ENCODE data around the gene MYO7A.

The MYO7A gene

GRCh38 chr11:77114089-77114463 is 14.0 kb upstream of the MYO7A start:
- H3K4me3 ChIP-seq (ENCODE audit: low read depth, low read length): no peak overlapping the region

GRCh38 chr11:77115181-77115611 is 12.8 kb upstream of the MYO7A start:
- peaks cover 15% of the 10 kb centered on the region; the same call in 1 of the 2 replicates for H3K36me3 ChIP-seq (ENCODE audit: control insufficient read depth, insufficient read depth, low read length)
- no peak overlapping the region for H3K27ac ChIP-seq (ENCODE audit: low read depth, low read length)
- H3K9ac ChIP-seq (ENCODE audit: low read depth, low read length): no peak overlapping the region
- no peaks in the 10 kb centered on the region for H3K9me3 ChIP-seq (ENCODE audit: control insufficient read depth, insufficient read depth, low read length)
- no peak overlapping the region for H3K4me3 ChIP-seq (ENCODE audit: low read depth, low read length)
- H3K27me3 ChIP-seq (ENCODE audit: control insufficient read depth, insufficient read depth, low read length): no peaks in the 10 kb centered on the region
- no peaks in the 10 kb centered on the region for H3K4me1 ChIP-seq (ENCODE audit: control insufficient read depth, insufficient read depth, low read length)

More at GRCh38 chr11:77114089-77114463, 14.0 kb upstream of the MYO7A start:
- Histone ChIP-seq H3K9me3 (ENCODE audit: control insufficient read depth, insufficient read depth, low read length) (no peaks in the 10 kb centered on the region), H3K27ac (ENCODE audit: low read depth, low read length) (no peak overlapping the region), H3K36me3 (ENCODE audit: control insufficient read depth, insufficient read depth, low read length) (peaks cover 7% of the 10 kb centered on the region; the same call in 1 of the 2 replicates), H3K9ac (ENCODE audit: low read depth, low read length) (no peak overlapping the region), H3K4me1 (ENCODE audit: control insufficient read depth, insufficient read depth, low read length) (no peaks in the 10 kb centered on the region), H3K27me3 (ENCODE audit: control insufficient read depth, insufficient read depth, low read length) (no peaks in the 10 kb centered on the region)

DNA sequence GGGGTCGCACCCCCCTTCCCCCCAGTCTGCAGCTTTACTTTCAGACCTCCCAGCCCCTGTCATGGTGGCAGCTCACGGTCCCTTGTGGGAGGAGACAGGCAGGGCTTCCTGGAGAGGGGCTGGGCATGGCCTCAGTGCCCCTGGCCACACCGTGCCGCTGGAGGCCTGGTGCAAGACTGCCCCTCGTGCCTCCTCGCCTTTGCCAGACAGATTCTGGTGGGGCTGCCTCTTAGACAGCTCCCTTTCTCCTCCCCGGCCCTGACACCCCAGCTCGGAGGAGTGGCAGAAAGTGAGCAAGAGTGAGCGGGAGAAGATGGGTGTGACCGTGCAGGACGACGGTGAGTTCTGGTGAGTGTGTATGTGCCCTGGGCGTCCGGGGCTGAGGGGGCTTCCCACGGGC is 12.1 kb upstream of the MYO7A start:
- H3K36me3 ChIP-seq (ENCODE audit: control insufficient read depth, insufficient read depth, low read length): peaks cover 18% of the 10 kb centered on the region; the same call in 1 of the 2 replicates
- H3K4me3 ChIP-seq (ENCODE audit: low read depth, low read length): no peak overlapping the region

GRCh38 chr11:77117492-77117891 is 10.6 kb upstream of the MYO7A start:
- no peaks in the 10 kb centered on the region for H3K9me3 ChIP-seq (ENCODE audit: control insufficient read depth, insufficient read depth, low read length)
- H3K9ac ChIP-seq (ENCODE audit: low read depth, low read length): no peak overlapping the region
- H3K4me1 ChIP-seq (ENCODE audit: control insufficient read depth, insufficient read depth, low read length): no peaks in the 10 kb centered on the region
- no peaks in the 10 kb centered on the region for H3K27me3 ChIP-seq (ENCODE audit: control insufficient read depth, insufficient read depth, low read length)
- H3K4me3 ChIP-seq (ENCODE audit: low read depth, low read length): no peak overlapping the region
- peaks cover 19% of the 10 kb centered on the region; the same call in 1 of the 2 replicates for H3K36me3 ChIP-seq (ENCODE audit: control insufficient read depth, insufficient read depth, low read length)
- no peak overlapping the region for H3K27ac ChIP-seq (ENCODE audit: low read depth, low read length)

More for the DNA sequence above, 12.1 kb upstream of the MYO7A start:
- Histone ChIP-seq H3K9ac (ENCODE audit: low read depth, low read length) (no peak overlapping the region), H3K27me3 (ENCODE audit: control insufficient read depth, insufficient read depth, low read length) (no peaks in the 10 kb centered on the region), H3K9me3 (ENCODE audit: control insufficient read depth, insufficient read depth, low read length) (no peaks in the 10 kb centered on the region), H3K4me1 (ENCODE audit: control insufficient read depth, insufficient read depth, low read length) (no peaks in the 10 kb centered on the region), H3K27ac (ENCODE audit: low read depth, low read length) (no peak overlapping the region)

GRCh38 chr11:77118086-77118485 is 10.0 kb upstream of the MYO7A start:
- Histone ChIP-seq H3K4me3 (ENCODE audit: low read depth, low read length) (no peak overlapping the region), H3K9ac (ENCODE audit: low read depth, low read length) (no peak overlapping the region), H3K27ac (ENCODE audit: low read depth, low read length) (no peak overlapping the region), H3K9me3 (ENCODE audit: control insufficient read depth, insufficient read depth, low read length) (no peaks in the 10 kb centered on the region), H3K27me3 (ENCODE audit: control insufficient read depth, insufficient read depth, low read length) (no peaks in the 10 kb centered on the region), H3K4me1 (ENCODE audit: control insufficient read depth, insufficient read depth, low read length) (no peaks in the 10 kb centered on the region), H3K36me3 (ENCODE audit: control insufficient read depth, insufficient read depth, low read length) (peaks cover 23% of the 10 kb centered on the region; the same call in 1 of the 2 replicates)

DNA sequence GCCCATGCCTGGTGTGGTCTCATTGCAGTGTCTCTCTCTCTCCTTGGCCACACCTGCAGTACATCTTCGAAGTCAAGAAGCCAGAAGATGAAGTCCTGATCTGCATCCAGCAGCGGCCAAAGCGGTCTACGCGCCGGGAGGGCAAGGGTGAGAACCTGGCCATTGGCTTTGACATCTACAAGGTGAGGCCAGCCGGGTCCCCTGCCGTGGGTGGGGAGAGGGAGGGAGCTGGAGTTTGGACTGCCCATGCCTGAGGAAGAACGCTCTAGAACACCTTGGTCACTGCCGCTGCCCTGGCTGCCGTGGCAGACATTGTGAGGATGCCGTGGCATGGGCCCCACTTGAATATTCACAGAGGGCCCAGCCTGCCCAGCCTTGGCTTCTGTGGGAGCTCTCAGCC is 9.1 kb upstream of the MYO7A start:
- H3K9me3 ChIP-seq (ENCODE audit: control insufficient read depth, insufficient read depth, low read length): no peaks in the 10 kb centered on the region
- H3K27me3 ChIP-seq (ENCODE audit: control insufficient read depth, insufficient read depth, low read length): no peaks in the 10 kb centered on the region
- peaks cover 31% of the 10 kb centered on the region; the same call in 1 of the 2 replicates for H3K36me3 ChIP-seq (ENCODE audit: control insufficient read depth, insufficient read depth, low read length)
- no peak overlapping the region for H3K9ac ChIP-seq (ENCODE audit: low read depth, low read length)
- H3K4me3 ChIP-seq (ENCODE audit: low read depth, low read length): no peak overlapping the region
- no peaks in the 10 kb centered on the region for H3K4me1 ChIP-seq (ENCODE audit: control insufficient read depth, insufficient read depth, low read length)
- no peak overlapping the region for H3K27ac ChIP-seq (ENCODE audit: low read depth, low read length)

DNA sequence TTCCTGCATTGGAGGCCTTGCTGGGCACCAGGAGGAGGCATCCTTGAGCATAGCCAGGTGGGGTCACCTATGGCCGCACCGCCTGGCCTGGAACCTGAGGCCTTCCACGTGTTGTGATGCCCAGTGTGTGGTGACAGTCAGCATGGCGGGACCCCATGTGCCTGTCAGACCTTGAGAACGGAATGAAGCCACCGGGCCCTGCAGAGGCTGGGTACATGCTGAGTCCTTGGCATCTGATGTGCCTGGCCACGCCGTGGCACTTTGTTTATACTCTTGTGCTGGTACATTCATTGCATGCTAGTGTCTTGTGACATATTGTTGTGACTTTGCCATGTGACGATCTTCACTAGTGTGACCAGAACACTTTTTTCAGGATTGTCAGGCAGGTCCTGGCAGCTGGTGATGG is 8.5 kb upstream of the MYO7A start:
- Histone ChIP-seq H3K9me3 (ENCODE audit: control insufficient read depth, insufficient read depth, low read length) (no peaks in the 10 kb centered on the region), H3K27me3 (ENCODE audit: control insufficient read depth, insufficient read depth, low read length) (no peaks in the 10 kb centered on the region), H3K36me3 (ENCODE audit: control insufficient read depth, insufficient read depth, low read length) (peaks cover 31% of the 10 kb centered on the region; the same call in 1 of the 2 replicates), H3K9ac (ENCODE audit: low read depth, low read length) (no peak overlapping the region), H3K4me1 (ENCODE audit: control insufficient read depth, insufficient read depth, low read length) (no peaks in the 10 kb centered on the region), H3K4me3 (ENCODE audit: low read depth, low read length) (no peak overlapping the region), H3K27ac (ENCODE audit: low read depth, low read length) (no peak overlapping the region)

DNA sequence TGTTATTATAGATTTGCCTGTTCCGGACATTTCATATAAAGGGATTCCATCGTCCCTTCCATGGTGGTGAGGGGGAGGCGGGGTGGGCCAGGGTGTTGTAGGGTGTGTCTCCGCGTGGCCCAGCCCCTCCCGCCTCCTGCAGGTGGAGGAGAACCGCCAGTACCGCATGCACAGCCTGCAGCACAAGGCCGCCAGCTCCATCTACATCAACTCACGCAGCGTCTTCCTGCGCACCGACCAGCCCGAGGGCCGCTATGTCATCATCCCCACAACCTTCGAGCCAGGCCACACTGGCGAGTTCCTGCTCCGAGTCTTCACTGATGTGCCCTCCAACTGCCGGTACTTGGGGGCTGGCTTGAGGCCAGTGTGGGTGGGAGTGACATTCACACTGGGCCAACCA is 7.5 kb upstream of the MYO7A start:
- Histone ChIP-seq H3K9me3 (ENCODE audit: control insufficient read depth, insufficient read depth, low read length) (no peaks in the 10 kb centered on the region), H3K27me3 (ENCODE audit: control insufficient read depth, insufficient read depth, low read length) (no peaks in the 10 kb centered on the region), H3K27ac (ENCODE audit: low read depth, low read length) (no peak overlapping the region), H3K36me3 (ENCODE audit: control insufficient read depth, insufficient read depth, low read length) (peaks cover 31% of the 10 kb centered on the region; the same call in 1 of the 2 replicates), H3K9ac (ENCODE audit: low read depth, low read length) (no peak overlapping the region), H3K4me3 (ENCODE audit: low read depth, low read length) (no peak overlapping the region), H3K4me1 (ENCODE audit: control insufficient read depth, insufficient read depth, low read length) (no peaks in the 10 kb centered on the region)

- Histone ChIP-seq H3K4me3 (ENCODE audit: low read depth, low read length) (no peak overlapping the region), H3K4me1 (ENCODE audit: control insufficient read depth, insufficient read depth, low read length) (no peaks in the 10 kb centered on the region), H3K27ac (ENCODE audit: low read depth, low read length) (no peak overlapping the region), H3K9me3 (ENCODE audit: control insufficient read depth, insufficient read depth, low read length) (no peaks in the 10 kb centered on the region), H3K27me3 (ENCODE audit: control insufficient read depth, insufficient read depth, low read length) (no peaks in the 10 kb centered on the region), H3K9ac (ENCODE audit: low read depth, low read length) (no peak overlapping the region), H3K36me3 (ENCODE audit: control insufficient read depth, insufficient read depth, low read length) (peaks cover 31% of the 10 kb centered on the region; the same call in 1 of the 2 replicates)
Observed at GRCh38 chr11:77121096-77121640, 6.9 kb upstream of the MYO7A start.

GRCh38 chr11:77121876-77122575 is 6.0 kb upstream of the MYO7A start:
- Histone ChIP-seq H3K4me1 (ENCODE audit: control insufficient read depth, insufficient read depth, low read length) (0 out of 2 replicates have a peak, but pooled peaks cover 6% of the 10 kb centered on the region), H3K4me3 (ENCODE audit: low read depth, low read length) (no peak overlapping the region), H3K9ac (ENCODE audit: low read depth, low read length) (no peak overlapping the region), H3K27ac (ENCODE audit: low read depth, low read length) (no peak overlapping the region), H3K27me3 (ENCODE audit: control insufficient read depth, insufficient read depth, low read length) (no peaks in the 10 kb centered on the region), H3K9me3 (ENCODE audit: control insufficient read depth, insufficient read depth, low read length) (no peaks in the 10 kb centered on the region), H3K36me3 (ENCODE audit: control insufficient read depth, insufficient read depth, low read length) (peaks cover 31% of the 10 kb centered on the region; the same call in 1 of the 2 replicates)

GRCh38 chr11:77122576-77123212 is 5.4 kb upstream of the MYO7A start:
- Histone ChIP-seq H3K36me3 (ENCODE audit: control insufficient read depth, insufficient read depth, low read length) (peaks cover 31% of the 10 kb centered on the region; the same call in 1 of the 2 replicates), H3K9me3 (ENCODE audit: control insufficient read depth, insufficient read depth, low read length) (no peaks in the 10 kb centered on the region), H3K4me3 (ENCODE audit: low read depth, low read length) (no peak overlapping the region), H3K4me1 (ENCODE audit: control insufficient read depth, insufficient read depth, low read length) (peaks cover 10% of the 10 kb centered on the region), H3K27me3 (ENCODE audit: control insufficient read depth, insufficient read depth, low read length) (no peaks in the 10 kb centered on the region), H3K9ac (ENCODE audit: low read depth, low read length) (no peak overlapping the region), H3K27ac (ENCODE audit: low read depth, low read length) (no peak overlapping the region)
